Neural cell (in vitro differentiated cells): Measurements from ENCODE around the gene CNDP2. TPM values are rescaled to one million over a fixed set of nuclear protein-coding genes. Genes with fewer than 3 reads are reported as not detected.

Experiments
- H2AFZ ChIP-seq: fragments of 200-600, 300-800 bp; sonication (generic), shearing (Covaris generic); 2 replicates; pipeline ENCODE4 v1.6.0; 2014; ENCODE audit warnings: low read depth, mild to moderate bottlenecking, antibody characterized with exemption, low read length, moderate library complexity
- H3F3A ChIP-seq: fragments of 200-600 bp; shearing (Covaris generic); 2 replicates; pipeline ENCODE4 v1.6.1; 2016; ENCODE audit warnings: mild to moderate bottlenecking, moderate library complexity, mixed read lengths, antibody characterized with exemption, low read length; ENCODE audit not compliant: insufficient read depth, poor library complexity, severe bottlenecking
- H3K27ac ChIP-seq: fragments of 200-600, 300-800 bp; sonication (generic), shearing (Covaris generic); 2 replicates; pipeline ENCODE4 v1.5.1; 2014; ENCODE audit warnings: mild to moderate bottlenecking, low read length, moderate library complexity
- H3K27me3 ChIP-seq: fragments of 300-800, 200-600 bp; sonication (generic), shearing (Covaris generic); 2 replicates; pipeline ENCODE4 v1.6.0; 2014; ENCODE audit warnings: mild to moderate bottlenecking, low read depth, low read length, moderate library complexity; ENCODE audit not compliant: insufficient read depth
- H3K36me3 ChIP-seq: fragments of 300-800, 200-600 bp; sonication (generic), shearing (Covaris generic); 2 replicates; pipeline ENCODE4 v1.5.1; 2014; ENCODE audit warnings: mild to moderate bottlenecking, antibody characterized with exemption, low read length, moderate library complexity; ENCODE audit not compliant: insufficient read depth
- H3K4me2 ChIP-seq: fragments of 300-800, 200-600 bp; sonication (generic), shearing (Covaris generic); 2 replicates; pipeline ENCODE4 v1.6.0; 2014; ENCODE audit warnings: mild to moderate bottlenecking, low read length
- H3K4me3 ChIP-seq: fragments of 300-800, 200-600 bp; sonication (generic), shearing (Covaris generic); 2 replicates; pipeline ENCODE4 v1.5.1; 2014; ENCODE audit warnings: mild to moderate bottlenecking, low read length, moderate library complexity
- H3K79me2 ChIP-seq: fragments of 200-600 bp; shearing (Covaris generic); replicated peaks from 2 replicates; pipeline ENCODE4 v1.6.0; 2014; ENCODE audit warnings: mild to moderate bottlenecking, low read length, moderate library complexity; ENCODE audit not compliant: insufficient read depth
- H3K9ac ChIP-seq: fragments of 300-800, 200-600 bp; sonication (generic), shearing (Covaris generic); 2 replicates; pipeline ENCODE4 v1.6.1; 2016; ENCODE audit warnings: mild to moderate bottlenecking, low read length, mixed read lengths
- H3K9me2 ChIP-seq: fragments of 200-600 bp; shearing (Covaris generic); 2 replicates; pipeline ENCODE4 v1.6.1; 2016; ENCODE audit warnings: mild to moderate bottlenecking, low read length, mixed read lengths; ENCODE audit not compliant: insufficient read depth
- H3K9me3 ChIP-seq: fragments of 200-600, 300-800 bp; sonication (generic), shearing (Covaris generic); 2 replicates; pipeline ENCODE4 v1.6.1; 2016; ENCODE audit warnings: mild to moderate bottlenecking, mixed run types, low read length, moderate library complexity, mixed read lengths
- H4K20me1 ChIP-seq: fragments of 200-600 bp; shearing (Covaris generic); 2 replicates; pipeline ENCODE4 v1.6.1; 2016; ENCODE audit warnings: mild to moderate bottlenecking, mixed run types; ENCODE audit not compliant: insufficient read depth
- EP300 ChIP-seq: fragments of 450-650 bp; conservative IDR thresholded peaks from 2 replicates; pipeline ENCODE4 v1.6.1; 2014; ENCODE audit warnings: antibody characterized with exemption, mild to moderate bottlenecking, moderate library complexity; ENCODE audit not compliant: poor library complexity, severe bottlenecking
- EZH2 ChIP-seq: fragments of 200-600, 300-800 bp; shearing (Covaris generic), sonication (generic); IDR thresholded peaks from 2 replicates; pipeline ENCODE4 v1.6.1; 2014; ENCODE audit warnings: antibody characterized with exemption, low read length, borderline replicate concordance, mild to moderate bottlenecking; ENCODE audit not compliant: insufficient read depth, poor library complexity, severe bottlenecking
- MXI1 ChIP-seq: fragments of 450-650 bp; conservative IDR thresholded peaks from 2 replicates; pipeline ENCODE4 v1.6.1; 2014; ENCODE audit warnings: antibody characterized with exemption, mild to moderate bottlenecking; ENCODE audit not compliant: poor library complexity, severe bottlenecking
- POLR2AphosphoS5 ChIP-seq: IDR thresholded peaks from 2 replicates; pipeline ENCODE4 v1.6.1; 2012
- RAD21 ChIP-seq: fragments of 450-650 bp; conservative IDR thresholded peaks from 2 replicates; pipeline ENCODE4 v1.6.1; 2014; ENCODE audit warnings: antibody characterized with exemption, mild to moderate bottlenecking, moderate library complexity
- SMC3 ChIP-seq: fragments of 450-650 bp; conservative IDR thresholded peaks from 2 replicates; pipeline ENCODE4 v1.6.1; 2014; ENCODE audit warnings: antibody characterized with exemption, mild to moderate bottlenecking, moderate library complexity; ENCODE audit not compliant: poor library complexity
- TAF1 ChIP-seq: IDR thresholded peaks from 2 replicates; pipeline ENCODE4 v1.6.1; 2012; ENCODE audit warnings: low read depth
- polyA plus RNA-seq: library from polyadenylated mRNA; depleted of rRNA; stranded (reverse); fragments of >200 nt; gene quantifications from 2 replicates; pipeline ENCODE4 v1.2.3, GENCODE V29; 2014
- TF ChIP-seq, protein P1 (sequence below): fragments of 450-650 bp; IDR thresholded peaks from 2 replicates; pipeline ENCODE4 v1.5.1; 2014; ENCODE audit warnings: antibody characterized with exemption, mild to moderate bottlenecking, moderate library complexity; ENCODE audit not compliant: poor library complexity, severe bottlenecking
- TF ChIP-seq, protein P2 (sequence below): IDR thresholded peaks from 2 replicates; pipeline ENCODE4 v1.6.1; 2012; ENCODE audit warnings: borderline replicate concordance

The CNDP2 gene
- polyA plus RNA-seq, 1 donor from 2014 or later: 35.7 TPM

DNA sequence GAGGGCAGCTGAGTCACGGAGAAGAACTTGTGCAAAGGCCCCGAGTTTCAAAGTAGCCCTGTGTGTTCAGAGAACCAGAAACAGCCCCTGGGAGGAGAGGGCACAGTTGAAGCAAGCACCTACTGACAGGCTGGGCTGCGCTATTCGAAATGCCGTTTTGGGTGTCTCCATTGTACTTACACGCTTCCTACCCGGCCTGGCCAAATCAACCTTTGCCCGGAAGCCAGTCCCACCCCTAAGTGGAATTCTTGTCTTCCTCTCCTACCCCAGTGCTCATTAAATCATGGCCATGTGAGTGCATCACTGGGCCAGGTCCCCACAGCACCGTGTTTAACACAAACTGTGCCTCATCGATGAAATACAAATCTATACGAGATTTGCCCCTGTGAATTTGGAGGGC is 45.0 kb upstream of the CNDP2 start:
- no peaks in the 10 kb centered on the region for H4K20me1 ChIP-seq
- no peak overlapping the region for H3K27ac ChIP-seq
- H3K9ac ChIP-seq: no peak overlapping the region
- no peaks in the 10 kb centered on the region for H3K9me2 ChIP-seq
- no peaks in the 10 kb centered on the region for H3F3A ChIP-seq
- no peak overlapping the region for H3K4me3 ChIP-seq
- H3K9me3 ChIP-seq: no peaks in the 10 kb centered on the region
- no peak for TF ChIP-seq TAF1
- TF ChIP-seq EZH2: no peak
- no peak for TF ChIP-seq POLR2AphosphoS5
- no peak for TF ChIP-seq SMC3
- TF ChIP-seq, protein P1, sequence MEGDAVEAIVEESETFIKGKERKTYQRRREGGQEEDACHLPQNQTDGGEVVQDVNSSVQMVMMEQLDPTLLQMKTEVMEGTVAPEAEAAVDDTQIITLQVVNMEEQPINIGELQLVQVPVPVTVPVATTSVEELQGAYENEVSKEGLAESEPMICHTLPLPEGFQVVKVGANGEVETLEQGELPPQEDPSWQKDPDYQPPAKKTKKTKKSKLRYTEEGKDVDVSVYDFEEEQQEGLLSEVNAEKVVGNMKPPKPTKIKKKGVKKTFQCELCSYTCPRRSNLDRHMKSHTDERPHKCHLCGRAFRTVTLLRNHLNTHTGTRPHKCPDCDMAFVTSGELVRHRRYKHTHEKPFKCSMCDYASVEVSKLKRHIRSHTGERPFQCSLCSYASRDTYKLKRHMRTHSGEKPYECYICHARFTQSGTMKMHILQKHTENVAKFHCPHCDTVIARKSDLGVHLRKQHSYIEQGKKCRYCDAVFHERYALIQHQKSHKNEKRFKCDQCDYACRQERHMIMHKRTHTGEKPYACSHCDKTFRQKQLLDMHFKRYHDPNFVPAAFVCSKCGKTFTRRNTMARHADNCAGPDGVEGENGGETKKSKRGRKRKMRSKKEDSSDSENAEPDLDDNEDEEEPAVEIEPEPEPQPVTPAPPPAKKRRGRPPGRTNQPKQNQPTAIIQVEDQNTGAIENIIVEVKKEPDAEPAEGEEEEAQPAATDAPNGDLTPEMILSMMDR: no peak
- TF ChIP-seq MXI1: no peak
- TF ChIP-seq RAD21: no peak
- TF ChIP-seq EP300: no peak
- TF ChIP-seq, protein P2, sequence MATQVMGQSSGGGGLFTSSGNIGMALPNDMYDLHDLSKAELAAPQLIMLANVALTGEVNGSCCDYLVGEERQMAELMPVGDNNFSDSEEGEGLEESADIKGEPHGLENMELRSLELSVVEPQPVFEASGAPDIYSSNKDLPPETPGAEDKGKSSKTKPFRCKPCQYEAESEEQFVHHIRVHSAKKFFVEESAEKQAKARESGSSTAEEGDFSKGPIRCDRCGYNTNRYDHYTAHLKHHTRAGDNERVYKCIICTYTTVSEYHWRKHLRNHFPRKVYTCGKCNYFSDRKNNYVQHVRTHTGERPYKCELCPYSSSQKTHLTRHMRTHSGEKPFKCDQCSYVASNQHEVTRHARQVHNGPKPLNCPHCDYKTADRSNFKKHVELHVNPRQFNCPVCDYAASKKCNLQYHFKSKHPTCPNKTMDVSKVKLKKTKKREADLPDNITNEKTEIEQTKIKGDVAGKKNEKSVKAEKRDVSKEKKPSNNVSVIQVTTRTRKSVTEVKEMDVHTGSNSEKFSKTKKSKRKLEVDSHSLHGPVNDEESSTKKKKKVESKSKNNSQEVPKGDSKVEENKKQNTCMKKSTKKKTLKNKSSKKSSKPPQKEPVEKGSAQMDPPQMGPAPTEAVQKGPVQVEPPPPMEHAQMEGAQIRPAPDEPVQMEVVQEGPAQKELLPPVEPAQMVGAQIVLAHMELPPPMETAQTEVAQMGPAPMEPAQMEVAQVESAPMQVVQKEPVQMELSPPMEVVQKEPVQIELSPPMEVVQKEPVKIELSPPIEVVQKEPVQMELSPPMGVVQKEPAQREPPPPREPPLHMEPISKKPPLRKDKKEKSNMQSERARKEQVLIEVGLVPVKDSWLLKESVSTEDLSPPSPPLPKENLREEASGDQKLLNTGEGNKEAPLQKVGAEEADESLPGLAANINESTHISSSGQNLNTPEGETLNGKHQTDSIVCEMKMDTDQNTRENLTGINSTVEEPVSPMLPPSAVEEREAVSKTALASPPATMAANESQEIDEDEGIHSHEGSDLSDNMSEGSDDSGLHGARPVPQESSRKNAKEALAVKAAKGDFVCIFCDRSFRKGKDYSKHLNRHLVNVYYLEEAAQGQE: no peak
- H3K4me2 ChIP-seq: no peak overlapping the region
- H3K36me3 ChIP-seq: no peaks in the 10 kb centered on the region
- peaks cover 16% of the 10 kb centered on the region for H3K27me3 ChIP-seq
- no peak overlapping the region for H2AFZ ChIP-seq
- H3K79me2 ChIP-seq: no peaks in the 10 kb centered on the region

DNA sequence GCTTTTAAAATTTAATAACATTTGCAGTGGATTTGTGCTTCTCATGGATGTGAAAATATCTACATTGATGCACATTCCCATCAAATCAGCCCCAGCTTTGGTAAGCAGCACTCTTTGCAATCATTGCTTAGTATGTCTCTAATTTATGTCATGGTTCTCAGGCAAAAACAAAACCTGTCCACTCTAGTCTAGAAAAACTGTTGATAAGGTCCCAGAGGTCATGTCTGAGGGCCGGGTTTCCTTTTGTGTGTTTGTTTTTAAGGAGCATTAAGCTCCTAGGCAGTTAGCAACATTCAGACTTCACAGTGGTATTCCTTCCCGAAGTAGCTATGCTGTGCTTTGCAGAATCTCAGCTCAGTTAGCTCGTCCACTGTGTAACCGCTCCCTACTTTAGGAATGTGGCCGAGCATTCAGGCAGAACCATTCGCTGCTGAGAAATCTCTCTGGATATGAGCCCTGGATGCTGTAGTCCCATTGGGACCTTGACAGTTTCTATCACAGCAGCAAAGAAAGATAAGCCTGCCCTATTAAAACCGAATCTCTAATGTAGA is 43.1 kb upstream of the CNDP2 start:
- Histone ChIP-seq H3K4me3 (no peak overlapping the region), H3K27ac (no peak overlapping the region), H3K79me2 (no peaks in the 10 kb centered on the region), H2AFZ (no peak overlapping the region), H3K9me3 (no peaks in the 10 kb centered on the region), H4K20me1 (no peaks in the 10 kb centered on the region), H3F3A (no peaks in the 10 kb centered on the region), H3K27me3 (peaks cover 33% of the 10 kb centered on the region), H3K4me2 (no peak overlapping the region), H3K9ac (no peak overlapping the region), H3K9me2 (no peaks in the 10 kb centered on the region), H3K36me3 (no peaks in the 10 kb centered on the region)
- TF ChIP-seq EP300 (no peak), MXI1 (no peak), SMC3 (no peak), TAF1 (no peak), RAD21 (no peak), EZH2 (no peak), POLR2AphosphoS5 (no peak)
- TF ChIP-seq, protein P1: no peak
- TF ChIP-seq, protein P2: no peak
